CD4-positive, alpha-beta T cell treated with Interleukin-6 at 100 ng/mL for 8 hours (primary cell): ENCODE data around the gene TMEM198.

Experiments
- DNase-seq: peaks from one replicate; pipeline ENCODE4 v3.0.0-alpha.2; 2020; ENCODE audit warnings: mixed read lengths, low spot score

Gene TMEM198

DNA sequence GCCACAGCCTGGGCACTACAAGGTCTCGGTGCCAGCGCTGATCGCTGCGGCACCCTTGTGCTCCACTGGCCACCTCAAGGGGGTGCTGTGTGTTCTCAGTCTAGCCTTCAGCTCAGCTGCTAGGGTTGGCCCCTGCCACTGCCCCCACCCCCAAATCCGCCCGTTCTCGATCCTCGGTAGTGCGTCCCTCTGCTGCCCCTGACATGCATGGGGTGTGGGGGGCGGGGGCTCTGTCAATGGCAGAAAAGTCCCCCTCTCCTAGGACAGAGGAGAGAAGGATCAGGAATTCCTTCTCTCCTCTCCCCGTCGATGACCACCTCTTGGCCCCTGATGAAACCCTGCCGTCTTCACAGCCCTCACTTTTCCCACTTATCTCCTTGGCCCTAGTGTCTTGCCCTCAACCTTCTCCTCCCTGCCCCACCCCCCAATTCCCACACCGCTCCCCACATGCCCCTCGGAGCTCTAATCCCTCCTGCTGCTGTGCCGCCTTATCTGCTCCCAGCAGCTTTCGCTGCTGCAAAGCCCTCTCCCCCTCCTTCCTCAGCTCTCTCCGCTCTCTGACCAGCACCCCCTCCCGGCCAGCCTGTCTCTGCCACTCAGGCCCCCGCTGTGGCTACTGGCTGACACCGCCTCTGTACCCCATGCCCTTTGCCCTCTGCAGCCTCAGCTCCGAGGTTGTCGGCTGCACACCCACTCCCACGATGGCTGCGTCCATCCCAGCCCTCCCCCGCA lies 33.9 kb upstream of the TMEM198 start:
- DNase-seq: peak; percentile 30

DNA sequence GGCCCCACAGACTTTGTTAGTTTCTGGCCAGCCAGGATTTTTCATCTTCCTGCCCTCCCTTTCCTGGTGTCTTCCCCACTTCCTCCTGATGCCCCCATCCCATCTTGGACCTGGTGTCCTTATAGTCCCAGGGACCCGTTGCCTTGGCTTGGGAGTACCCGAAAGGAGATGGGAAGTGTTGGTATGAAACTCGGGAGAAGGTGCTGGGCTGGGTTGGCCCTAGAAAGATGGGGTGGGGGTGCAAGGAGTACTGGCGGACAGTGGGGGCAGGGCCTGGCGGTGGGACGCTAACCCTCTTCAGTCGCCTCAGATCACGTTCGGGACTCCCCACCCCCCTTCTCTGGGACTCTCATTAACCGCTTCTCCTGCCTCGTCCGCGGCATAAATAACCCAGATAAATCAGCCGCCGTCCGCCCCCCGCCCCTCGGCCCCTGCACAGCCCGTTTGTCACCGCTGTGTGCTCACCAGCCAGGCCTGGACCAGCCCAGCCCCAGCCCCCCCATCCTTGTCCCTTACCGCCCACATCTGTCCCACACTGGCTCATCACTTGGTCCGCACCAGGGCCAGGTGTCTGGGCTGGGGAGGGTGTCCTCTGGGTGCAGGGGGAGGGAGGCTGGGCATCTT lies 33.2 kb upstream of the TMEM198 start:
- DNase-seq: no peak

DNA sequence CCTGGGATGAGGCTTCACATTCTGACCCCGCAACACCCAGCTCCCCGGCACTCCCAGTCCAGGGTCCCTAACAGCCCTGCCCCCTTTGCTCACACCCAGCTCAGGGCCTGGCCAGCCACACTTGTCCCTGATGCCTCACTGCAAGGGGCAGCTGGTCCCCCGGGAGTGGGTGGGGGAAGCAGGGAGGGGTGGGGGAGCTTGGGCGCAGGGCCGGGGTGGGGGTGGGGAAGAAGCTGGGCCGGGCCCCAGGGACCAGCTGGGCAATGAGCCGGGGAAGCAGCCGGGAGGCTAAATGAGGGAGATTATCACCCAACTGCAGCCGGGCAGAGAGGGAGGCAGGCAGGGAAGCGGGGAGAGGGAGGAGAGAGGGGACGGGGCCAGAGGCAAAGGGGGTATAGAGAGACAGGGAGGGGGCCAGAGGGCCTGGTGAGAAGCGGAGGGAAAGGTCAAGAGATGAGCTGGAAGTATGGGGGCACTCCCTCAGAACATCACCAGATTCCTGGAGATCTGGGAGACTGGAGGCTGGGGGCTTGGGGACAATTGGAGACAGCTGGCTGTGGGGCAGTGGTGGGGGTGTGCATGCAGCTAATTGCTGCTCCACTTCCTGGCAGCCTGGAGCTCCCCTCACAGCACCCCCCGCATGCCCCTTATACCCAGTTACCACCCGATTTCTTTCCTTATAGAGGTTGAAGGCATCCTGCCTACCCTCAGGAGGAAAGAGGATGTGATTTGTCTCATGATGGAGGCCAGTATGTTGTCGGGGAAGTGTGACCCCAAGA lies 32.1 kb upstream of the TMEM198 start:
- DNase-seq: no peak

DNA sequence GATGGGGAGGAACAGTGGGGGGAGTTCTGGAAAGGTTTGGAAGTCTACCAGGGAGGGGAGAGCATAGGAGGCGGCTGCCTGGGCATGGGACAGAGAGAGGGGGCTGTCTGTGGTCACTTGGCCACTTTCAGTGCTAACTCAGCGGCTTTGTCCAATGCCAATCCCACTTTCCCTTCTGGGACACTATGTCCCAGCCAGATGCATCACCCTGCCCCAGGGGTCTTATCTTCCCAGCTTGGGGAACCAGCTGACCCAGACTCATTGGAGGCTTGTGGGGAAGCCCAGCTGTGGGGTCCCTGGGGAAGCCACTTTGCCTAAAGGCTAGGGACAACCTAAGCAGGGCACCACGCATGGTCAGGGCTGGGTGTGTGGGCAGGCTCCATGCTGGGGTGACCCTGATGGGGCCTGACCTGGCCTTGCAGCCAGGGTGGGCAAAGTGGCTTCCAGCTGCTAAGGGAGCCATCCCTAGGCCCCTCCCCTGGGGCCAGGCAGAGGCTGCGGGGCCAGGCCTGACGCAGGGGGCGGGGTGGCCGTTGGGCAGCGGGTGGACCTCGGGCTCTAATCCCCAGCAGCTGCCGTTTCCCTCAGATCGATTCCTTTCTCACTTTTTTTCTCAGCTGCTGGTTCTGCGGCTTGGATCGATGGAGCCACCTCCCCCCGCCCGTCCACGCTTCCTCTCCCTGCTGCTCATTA lies 31.2 kb upstream of the TMEM198 start:
- DNase-seq: no peak

DNA sequence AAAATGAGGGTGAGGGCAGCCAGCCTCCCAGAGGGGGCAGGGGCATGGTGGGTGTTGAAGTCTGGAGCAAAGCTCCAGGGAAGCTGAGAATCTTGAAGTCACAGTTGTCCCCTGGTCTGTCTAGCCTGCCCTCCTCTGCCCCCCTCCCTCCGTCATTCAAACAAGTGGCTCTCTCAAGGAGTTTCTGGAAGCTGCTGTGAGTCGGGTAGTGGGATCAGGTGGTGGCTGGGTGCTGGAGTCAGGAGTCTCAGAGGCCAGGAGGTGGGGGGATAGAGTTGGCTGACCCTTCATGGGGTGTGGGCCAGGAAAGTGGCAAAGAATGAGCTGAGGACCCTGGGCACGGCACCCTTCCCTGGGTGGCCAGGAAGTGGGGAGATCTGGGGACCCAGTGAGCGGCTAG lies 30.0 kb upstream of the TMEM198 start:
- DNase-seq: no peak

DNA sequence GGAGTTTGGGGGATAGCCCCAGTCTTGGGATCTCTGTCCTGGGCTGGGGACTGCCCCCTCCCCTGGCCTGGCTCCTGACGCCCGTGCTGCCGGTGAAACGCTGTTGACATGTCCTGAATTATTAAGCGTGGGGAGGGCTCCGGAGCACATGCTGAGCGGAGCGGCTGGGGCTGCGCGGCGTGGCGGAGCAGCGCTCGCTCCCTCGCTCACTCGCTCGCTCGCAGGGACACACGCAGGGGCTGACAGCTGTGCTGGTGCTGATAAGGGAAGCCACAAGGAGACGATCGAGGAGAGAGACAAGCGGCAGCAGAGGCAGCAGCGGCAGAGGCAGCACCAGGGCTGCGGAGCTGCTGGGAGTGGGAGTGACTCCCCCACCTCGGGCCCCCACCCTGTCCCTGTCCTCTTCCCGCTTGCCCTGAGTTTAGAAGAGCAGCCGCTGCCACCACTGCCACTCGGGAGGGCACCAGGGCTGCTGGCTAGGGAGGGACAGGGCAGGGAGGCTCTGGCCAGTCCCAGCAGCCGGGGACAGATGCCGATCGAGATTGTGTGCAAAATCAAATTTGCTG lies 29.5 kb upstream of the TMEM198 start, which contains the start of gene ASIC4:
TSS of gene ASIC4 (plus strand) at position 287 of the 566 bp plus-strand sequence. CDS start at position 530, 243 bp downstream.
- DNase-seq: no peak

DNA sequence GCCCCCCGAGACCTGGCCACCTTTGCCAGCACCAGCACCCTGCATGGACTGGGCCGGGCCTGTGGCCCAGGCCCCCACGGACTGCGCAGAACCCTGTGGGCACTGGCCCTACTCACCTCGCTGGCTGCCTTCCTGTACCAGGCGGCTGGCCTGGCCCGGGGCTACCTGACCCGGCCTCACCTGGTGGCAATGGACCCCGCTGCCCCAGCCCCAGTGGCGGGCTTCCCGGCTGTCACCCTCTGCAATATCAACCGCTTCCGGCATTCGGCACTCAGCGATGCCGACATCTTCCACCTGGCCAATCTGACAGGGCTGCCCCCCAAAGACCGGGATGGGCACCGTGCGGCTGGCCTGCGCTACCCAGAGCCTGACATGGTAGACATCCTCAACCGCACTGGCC lies 29.0 kb upstream of the TMEM198 start:
- no peak for DNase-seq

DNA sequence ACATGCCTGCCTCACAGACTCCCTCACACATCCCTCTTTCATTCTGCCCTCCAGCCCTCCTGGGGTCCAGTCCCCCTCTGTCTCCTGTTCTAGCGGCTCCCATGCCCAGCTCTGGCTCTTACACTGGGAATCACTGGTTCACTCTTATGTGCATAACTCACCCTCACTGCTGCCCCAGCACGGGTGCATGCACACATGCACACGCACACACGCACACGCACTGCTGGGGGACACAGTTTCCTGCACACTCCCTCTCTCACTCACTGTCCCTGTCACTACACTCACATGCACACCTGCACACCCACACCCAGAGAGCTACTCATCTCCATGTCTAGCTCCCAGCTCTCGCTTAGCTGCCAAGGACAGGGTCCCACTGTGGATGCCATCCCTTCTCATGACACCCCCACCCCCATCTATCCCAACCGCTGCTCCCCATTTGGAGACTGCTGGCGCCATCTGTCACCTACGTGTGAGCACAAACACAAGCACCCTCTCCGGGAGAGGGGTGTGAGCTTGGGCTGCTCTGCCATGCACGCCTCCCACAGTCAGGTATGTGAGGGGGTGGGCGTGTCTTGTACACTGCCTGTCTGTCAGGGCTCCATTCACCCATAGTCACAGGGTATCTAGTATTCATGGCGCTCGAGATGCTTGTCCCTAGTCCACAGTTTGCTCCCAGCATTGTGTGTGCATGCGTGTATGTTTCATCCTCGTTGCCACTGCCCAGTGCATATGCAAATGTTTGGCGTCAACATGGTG lies 27.8 kb upstream of the TMEM198 start:
- no peak for DNase-seq

DNA sequence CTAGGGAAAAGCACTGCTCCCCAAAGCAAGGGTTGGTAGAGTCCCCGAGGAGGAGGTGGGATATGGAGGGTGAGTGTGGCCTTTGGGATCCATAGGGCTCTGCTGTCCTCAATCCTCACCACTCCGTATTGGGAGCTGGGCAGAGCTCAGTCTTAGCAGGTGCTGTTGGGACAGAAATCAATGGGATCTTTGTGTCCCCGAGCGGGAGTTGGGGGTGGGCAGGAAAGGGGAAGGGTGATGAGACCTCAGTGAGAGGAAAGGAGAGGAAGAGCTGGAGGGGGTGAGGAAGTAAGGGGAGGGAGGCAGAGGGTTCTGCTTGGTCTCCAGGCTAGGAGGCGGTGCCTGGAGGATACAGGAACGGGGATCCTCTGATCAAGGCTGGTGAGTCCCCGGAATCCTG lies 26.9 kb upstream of the TMEM198 start:
- no peak for DNase-seq

DNA sequence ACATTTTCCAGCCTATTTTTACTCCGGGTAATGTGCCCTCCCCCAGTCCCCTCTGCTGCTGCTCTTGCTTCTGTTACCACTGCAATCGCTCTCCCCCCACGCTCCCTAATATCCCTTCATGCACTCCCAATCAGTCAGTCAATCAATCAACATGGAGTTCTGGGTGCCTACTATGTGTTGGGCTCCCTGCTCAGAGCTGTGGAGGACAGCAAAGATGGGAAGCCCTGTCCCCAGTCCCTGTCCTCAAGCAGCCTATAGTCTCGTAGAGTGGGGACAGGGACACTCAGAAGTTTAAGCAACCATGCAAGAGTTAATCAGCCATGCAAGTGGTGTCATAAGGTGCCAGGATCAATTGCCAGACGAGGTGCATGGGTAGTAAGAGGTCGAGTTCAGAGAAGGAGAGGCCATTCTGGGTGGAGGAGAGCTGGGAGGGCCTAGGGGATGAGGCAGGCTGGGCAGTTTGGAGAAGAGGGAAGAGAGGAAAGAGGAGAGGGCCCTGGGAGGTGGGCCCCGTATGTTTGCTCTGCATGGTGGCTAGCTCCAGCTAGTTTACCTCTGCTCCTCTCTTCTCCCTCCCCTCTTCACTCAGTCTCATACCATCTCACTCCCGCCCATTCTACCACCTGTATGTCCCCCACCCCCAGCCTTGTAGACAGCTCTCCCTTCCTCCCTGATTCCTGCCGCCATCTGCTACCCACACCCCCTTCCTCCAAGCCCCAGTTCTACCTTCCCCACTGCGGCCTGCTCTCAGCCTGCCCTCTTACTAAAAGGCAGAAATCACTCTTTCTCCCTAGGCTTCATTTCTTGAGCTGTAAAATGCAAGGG lies 25.7 kb upstream of the TMEM198 start:
- DNase-seq: no peak

DNA sequence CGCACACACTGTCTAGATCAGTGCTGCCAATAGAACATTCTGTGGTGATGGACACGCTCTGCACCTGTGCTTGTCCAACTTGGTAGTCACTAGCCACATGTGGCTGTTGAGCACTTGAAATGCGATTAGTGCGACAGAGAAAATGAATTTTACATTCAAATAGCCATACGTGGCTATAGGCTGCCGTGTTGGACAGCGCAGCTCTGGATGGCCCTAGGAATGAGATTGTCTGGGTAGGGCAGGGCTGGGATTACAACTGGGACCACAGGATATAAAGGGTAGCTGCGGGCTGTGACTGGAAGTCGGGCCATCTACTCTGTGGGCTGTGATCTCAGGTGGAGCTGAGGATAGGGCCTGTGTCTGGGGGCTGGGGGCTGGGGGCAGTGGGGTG lies 24.3 kb upstream of the TMEM198 start:
- no peak for DNase-seq

DNA sequence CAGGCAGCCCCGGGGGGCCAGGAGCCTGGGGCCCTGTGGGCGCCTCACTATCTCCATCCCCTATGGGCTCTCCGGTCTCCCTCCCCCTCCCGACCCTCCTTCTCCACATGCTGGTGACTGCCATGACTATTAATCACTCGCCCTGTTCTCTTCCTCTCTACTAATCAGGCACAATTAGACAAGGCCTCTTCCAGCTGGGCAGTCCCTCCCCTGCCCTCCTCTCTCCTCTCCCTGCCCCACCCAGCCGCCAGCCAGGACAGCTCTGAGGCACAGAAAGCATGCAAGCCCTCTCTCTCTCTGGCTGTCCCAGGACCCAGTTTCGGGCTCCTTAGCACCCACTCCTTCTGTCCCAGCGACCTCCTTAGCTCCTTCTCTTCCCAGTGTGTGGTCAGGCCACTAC lies 23.7 kb upstream of the TMEM198 start:
- no peak for DNase-seq

DNA sequence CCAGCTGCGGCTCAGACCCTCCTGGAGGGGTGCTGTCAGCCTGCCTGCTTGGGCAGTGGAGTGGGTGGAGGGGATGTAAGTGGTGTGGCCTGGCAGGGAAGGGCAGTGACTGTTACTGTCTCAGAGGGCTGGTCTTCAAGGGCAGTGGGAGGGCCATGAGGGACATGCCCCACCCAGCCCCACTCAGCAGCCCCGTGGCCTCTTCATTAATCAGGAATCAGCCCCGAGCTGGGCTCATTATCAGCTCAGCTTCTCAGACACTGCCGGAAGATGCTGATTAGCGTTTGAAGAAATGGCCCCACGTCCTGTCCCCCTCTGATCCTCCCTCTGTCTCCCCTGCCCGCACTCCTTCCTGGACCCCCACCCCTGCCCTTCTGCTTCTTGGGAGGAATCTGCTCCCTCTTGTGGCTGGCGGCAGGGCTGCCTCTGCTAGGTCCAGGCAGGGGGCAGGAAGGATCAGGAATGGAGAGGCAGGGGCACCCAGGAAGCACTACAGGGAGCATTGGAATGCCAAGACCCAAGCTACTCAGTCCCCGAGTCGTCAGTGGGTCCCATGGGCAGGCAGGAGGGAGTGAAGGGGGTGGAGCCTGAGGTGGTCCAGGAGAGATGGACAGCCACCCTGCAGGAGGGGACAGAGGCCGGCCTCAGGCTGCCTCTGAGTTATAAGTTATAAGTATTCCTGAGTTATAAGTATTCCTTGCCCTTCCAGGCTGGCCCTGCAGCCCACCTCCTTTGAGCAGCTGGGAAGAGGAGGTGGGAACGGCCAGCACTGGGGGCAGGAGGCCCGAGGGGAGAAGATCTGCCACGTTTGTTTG lies 22.6 kb upstream of the TMEM198 start:
- no peak for DNase-seq

DNA sequence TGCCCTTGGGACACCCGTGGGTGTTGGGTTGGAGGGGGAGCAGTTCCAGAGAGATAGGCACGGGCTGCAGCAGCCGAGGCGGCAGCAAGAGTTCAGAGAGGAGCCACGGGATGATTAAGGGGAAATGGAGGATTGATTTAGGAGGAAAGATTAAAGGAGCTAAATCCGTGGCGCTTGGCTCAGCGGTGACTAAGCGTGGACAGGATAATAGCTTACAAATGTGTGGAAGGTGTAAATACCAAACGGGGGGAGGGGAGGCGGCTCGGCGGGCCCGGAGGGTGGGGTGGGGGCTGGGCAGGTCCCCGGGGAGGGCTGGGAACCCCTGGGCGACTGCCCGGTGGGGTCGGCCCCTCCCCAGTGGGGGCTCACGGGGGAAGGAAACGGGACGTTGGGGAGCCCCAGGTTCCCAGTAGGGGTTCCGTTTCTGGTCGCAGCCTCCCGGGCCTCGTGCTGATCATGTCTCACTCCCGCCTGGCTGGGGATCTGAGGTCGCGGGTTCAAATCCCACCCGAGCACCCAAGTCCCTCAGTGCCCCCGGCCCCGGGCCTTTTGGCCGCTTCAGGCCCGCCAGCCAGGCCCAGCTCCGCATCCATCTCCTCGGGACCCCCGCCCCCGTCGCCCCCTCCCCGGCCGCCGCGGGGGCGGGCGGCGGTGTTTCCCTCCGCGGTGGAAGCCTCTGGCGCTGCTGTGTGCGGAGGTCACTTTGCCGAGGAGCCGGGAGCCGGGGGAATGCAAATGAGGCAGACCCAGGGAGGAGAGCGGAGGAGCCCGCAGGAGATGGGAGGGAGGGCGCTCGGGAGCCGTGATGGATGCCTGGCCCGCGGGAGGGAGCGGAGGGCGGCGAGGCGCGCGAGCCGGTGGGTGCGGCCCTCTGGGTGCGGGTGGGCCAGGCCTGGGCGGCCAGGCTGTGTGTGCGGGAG lies 21.5 kb upstream of the TMEM198 start:
- no peak for DNase-seq

DNA sequence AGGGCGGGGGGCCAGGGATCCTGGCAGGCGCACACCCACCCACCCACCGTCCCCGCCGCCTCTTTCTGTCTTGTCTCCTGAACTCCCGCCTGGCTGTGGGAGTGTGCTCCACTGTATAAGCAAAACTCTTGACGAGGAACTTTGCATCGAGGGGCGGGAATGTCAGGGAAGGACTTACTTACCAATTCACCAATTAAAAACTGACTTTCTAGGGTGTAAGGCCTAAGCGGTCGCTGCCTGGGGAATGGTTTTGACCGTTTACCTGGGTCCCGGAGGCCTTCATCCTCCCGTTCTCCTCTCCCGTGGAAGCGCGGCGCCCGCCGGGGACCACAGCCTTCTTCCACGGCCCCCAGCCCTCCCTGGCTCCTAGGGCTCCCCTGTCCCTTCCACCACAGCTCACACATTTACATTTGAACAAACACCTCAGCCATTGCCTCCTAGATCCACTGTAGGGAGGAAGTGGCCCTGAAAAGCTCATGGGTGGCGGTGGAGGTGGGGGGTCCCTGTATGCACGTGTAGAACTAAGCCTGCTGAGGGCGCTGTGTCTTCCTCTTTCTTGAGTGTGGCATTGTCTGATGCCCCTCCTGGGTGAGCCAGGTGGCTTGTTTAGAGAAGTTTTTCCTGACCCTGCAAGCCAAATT lies 20.7 kb upstream of the TMEM198 start:
- DNase-seq: no peak

DNA sequence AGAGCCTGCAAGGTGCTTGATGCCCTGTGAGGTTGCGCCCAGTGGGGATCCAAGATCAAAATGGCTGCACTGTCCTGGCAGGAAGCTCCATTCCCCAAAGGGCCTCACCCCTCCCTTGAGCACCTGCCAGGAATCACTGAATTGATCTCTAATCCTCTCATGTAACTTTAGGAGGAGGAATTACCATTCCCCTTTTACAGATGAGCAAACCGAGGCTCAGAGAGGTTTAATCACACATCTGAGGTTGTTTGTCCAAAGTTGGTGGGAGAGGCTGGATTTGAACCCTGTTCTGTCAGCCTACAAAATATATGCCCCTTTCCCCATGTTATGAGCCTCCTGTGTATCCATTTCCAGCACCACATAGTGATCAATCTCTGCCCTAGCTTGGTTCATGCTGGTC lies 19.0 kb upstream of the TMEM198 start:
- no peak for DNase-seq

DNA sequence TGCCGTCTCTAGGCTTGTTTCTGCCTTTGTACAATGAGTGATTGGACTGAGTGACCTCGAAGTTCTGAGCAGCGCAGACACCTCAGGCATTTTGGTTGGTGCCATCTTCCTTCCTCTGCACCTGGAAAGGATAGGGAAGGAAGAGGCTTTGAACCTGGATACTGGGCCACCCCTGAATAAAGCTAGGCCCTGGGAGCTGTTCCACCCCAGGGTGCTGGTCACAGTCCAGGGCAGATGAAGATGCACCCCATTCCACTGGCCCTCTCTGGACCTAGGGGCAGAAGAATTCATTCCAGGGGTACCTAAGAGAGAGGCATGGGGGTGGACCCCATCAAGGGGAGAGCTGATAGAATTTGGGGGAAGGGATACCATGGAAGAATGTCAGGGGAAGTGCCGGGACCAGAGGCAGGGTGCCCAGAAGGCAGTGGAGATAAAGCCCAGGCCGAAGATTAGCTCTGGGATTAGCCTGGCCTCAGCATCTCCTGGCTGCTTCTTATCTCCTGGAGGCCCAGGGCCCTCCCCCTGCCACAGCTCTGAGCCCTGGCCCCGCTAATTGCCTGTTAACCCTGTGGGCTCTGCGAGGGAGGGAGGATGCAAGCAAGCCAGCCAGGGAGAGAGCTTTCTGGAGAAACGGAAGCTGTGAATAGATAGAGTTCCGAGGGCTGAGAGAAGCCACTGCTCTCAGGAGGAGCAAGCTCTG lies 18.1 kb upstream of the TMEM198 start:
- DNase-seq: no peak
